GM12878 (cell line): Measurements from ENCODE around the gene CYP4F3. TPM values are rescaled to one million over a fixed set of nuclear protein-coding genes. Genes with fewer than 3 reads are reported as not detected.
"Not testable (repeated sequence)": the region's sequence is repeated elsewhere in the genome, so short reads cannot be mapped to it uniquely, and the experiment has no call there.

Experiments
- ATAC-seq: fragments of 200-7000 bp; cut with Tn5 transposase; 3 replicates; pipeline ENCODE4 v1.9.1; 2020; ENCODE audit warnings: mild to moderate bottlenecking, moderate library complexity
- BruUV-seq: library from RNA; stranded (reverse); fragments of 400-500 nt; replicated peaks from 2 replicates; lab custom pipeline; 2021; lab: Mats Ljungman, UMichigan
- CTCF ChIA-PET: fragments of 300-600 bp; sonication (Branson Sonifier 250); formaldehyde crosslinking; extraction: SDS; loops from one replicate; lab custom pipeline; 2021; ENCODE audit warnings: inconsistent platforms; lab: Yijun Ruan, JAX
- POLR2A ChIA-PET: fragments of 350-600 bp; formaldehyde crosslinking; extraction: SDS; loops from one replicate; lab custom pipeline; 2021; ENCODE audit warnings: inconsistent platforms; lab: Charles Lee
- RAD21 ChIA-PET: fragments of 300-600 bp; sonication (Branson Sonifier 250); formaldehyde crosslinking; loops from one replicate; lab custom pipeline; 2023; ENCODE audit warnings: antibody characterized with exemption; ENCODE audit not compliant: unreplicated experiment; lab: Charles Lee
- SMC1A ChIA-PET: fragments of 300-600 bp; sonication (Branson Sonifier 250); formaldehyde crosslinking; loops from one replicate; lab custom pipeline; 2023; ENCODE audit not compliant: unreplicated experiment, uncharacterized antibody; lab: Charles Lee
- DNase-seq: peaks from one replicate; pipeline ENCODE4 v3.0.0-alpha.2; 2011; ENCODE audit warnings: low read depth, low spot score
- FAIRE-seq: peaks from 3 replicates; lab custom pipeline; 2011; peaks lifted over from hg19 to GRCh38; lab: Jason Lieb, UNC
- H2AFZ ChIP-seq: 2 replicates; pipeline ENCODE4 v1.6.0; 2011; ENCODE audit warnings: low read depth, low read length, control low read depth; ENCODE audit not compliant: control insufficient read depth
- H3K27ac ChIP-seq: 2 replicates; pipeline ENCODE4 v1.5.1; 2011; ENCODE audit warnings: control low read depth; ENCODE audit not compliant: control insufficient read depth, insufficient read depth
- H3K27me3 ChIP-seq, 2 experiments: replicated peaks in 1 of 2; 2 replicates each; pipeline versions ENCODE4 v1.6.0 to v1.6.1; 2011; ENCODE audit warnings: low read length in 1 of 2; ENCODE audit not compliant: control insufficient read depth in 2 of 2, insufficient read depth in 2 of 2
- H3K36me3 ChIP-seq, 2 experiments: 2 replicates each; pipeline ENCODE4 v1.5.1; 2011; ENCODE audit warnings: low read length in 1 of 2; ENCODE audit not compliant: control insufficient read depth in 2 of 2, insufficient read depth in 2 of 2
- H3K4me1 ChIP-seq: 2 replicates; pipeline ENCODE4 v1.6.1; 2011; ENCODE audit warnings: mild to moderate bottlenecking, low read length, moderate library complexity, mixed read lengths; ENCODE audit not compliant: control insufficient read depth, insufficient read depth
- H3K4me2 ChIP-seq: 2 replicates; pipeline ENCODE4 v1.6.0; 2011; ENCODE audit warnings: control low read depth; ENCODE audit not compliant: control insufficient read depth, insufficient read depth
- H3K4me3 ChIP-seq: fragments of 200-600 bp; sonication (generic); 2 replicates; pipeline ENCODE4 v1.5.1; 2016
- H3K79me2 ChIP-seq: 2 replicates; pipeline ENCODE4 v1.6.0; 2011; ENCODE audit warnings: low read length; ENCODE audit not compliant: control insufficient read depth, insufficient read depth
- H3K9ac ChIP-seq: 2 replicates; pipeline ENCODE4 v1.8.0; 2011; ENCODE audit warnings: low read length, control low read depth, mixed read lengths; ENCODE audit not compliant: control insufficient read depth, insufficient read depth
- H3K9me3 ChIP-seq: replicated peaks from 3 replicates; pipeline ENCODE4 v1.5.1; 2011; ENCODE audit warnings: mild to moderate bottlenecking, low read length; ENCODE audit not compliant: control insufficient read depth, insufficient read depth
- H4K20me1 ChIP-seq: 2 replicates; pipeline ENCODE4 v1.6.0; 2011; ENCODE audit not compliant: control insufficient read depth, insufficient read depth
- ATF3 ChIP-seq: IDR thresholded peaks from 2 replicates; pipeline ENCODE4 v1.6.1; 2011; ENCODE audit warnings: low read depth, mild to moderate bottlenecking, low read length, moderate library complexity, borderline replicate concordance; ENCODE audit errors: extremely low read depth
- CEBPZ ChIP-seq: fragments of 150-350 bp; IDR thresholded peaks from 2 replicates; pipeline ENCODE4 v1.6.1; 2016; ENCODE audit warnings: low read depth, low read length
- CREB1 ChIP-seq: IDR thresholded peaks from 2 replicates; pipeline ENCODE4 v1.6.1; 2012; ENCODE audit warnings: low read depth, mild to moderate bottlenecking, inconsistent platforms
- DPF2 ChIP-seq: fragments of 450-650 bp; IDR thresholded peaks from 2 replicates; pipeline ENCODE4 v1.6.1; 2017; ENCODE audit warnings: mild to moderate bottlenecking
- MXI1 ChIP-seq: fragments of 150-350 bp; IDR thresholded peaks from 2 replicates; pipeline ENCODE4 v1.6.1; 2011; ENCODE audit warnings: low read depth, mild to moderate bottlenecking, inconsistent platforms, low read length, improper control_type of control experiment
- NFXL1 ChIP-seq: fragments of 450-650 bp; IDR thresholded peaks from 2 replicates; pipeline ENCODE4 v1.6.1; 2017; ENCODE audit warnings: antibody characterized with exemption, mild to moderate bottlenecking, borderline replicate concordance
- PAX5 ChIP-seq: IDR thresholded peaks from 2 replicates; pipeline ENCODE4 v1.6.1; 2011; ENCODE audit warnings: low read depth, low read length, borderline replicate concordance
- STAT3 ChIP-seq: IDR thresholded peaks from 2 replicates; pipeline ENCODE4 v1.6.1; 2011; ENCODE audit warnings: low read depth, low read length, improper control_type of control experiment
- TCF7 ChIP-seq: IDR thresholded peaks from 2 replicates; pipeline ENCODE4 v1.6.1; 2014; ENCODE audit warnings: antibody characterized with exemption, borderline replicate concordance
- USF1 ChIP-seq: IDR thresholded peaks from 2 replicates; pipeline ENCODE4 v1.6.1; 2011; ENCODE audit warnings: borderline replicate concordance, low read depth, mild to moderate bottlenecking, moderate library complexity, mixed read lengths, low read length; ENCODE audit not compliant: insufficient read depth; ENCODE audit errors: extremely low read length
- WGBS: methylation state at CpG from one replicate; pipeline ENCODE4 v1.1.6; 2016; ENCODE audit warnings: low lambda C conversion rate; ENCODE audit not compliant: insufficient replicate concordance, insufficient coverage; ENCODE audit errors: missing lambda C conversion rate; 5-methylcytosine and 5-hydroxymethylcytosine counted together
- in situ Hi-C: fragments of 300-500 bp; cut with MboI; formaldehyde crosslinking; loops from 9 replicates; pipeline ENCODE4 v1.14.3; 2018; ENCODE audit warnings: mixed read lengths
- intact Hi-C: fragments of 100-400 bp; cut with micrococcal nuclease; formaldehyde crosslinking; loops from one replicate; pipeline ENCODE4 v1.14.2; 2022; ENCODE audit not compliant: unreplicated experiment
- polyA plus RNA-seq, 11 experiments: library from polyadenylated mRNA; depleted of rRNA in 4 of 11; unstranded in 6 of 11; stranded (reverse) in 5 of 11; fragments of >200 nt; fragmentation: Nextera tagmentation in 4 of 11; fragmentation: Illumina TruSeq in 1 of 11; extraction: Ambion mirVana in 4 of 11; extraction: Trizol in 1 of 11; gene quantifications; 1 replicate in 1 of 11; 2 replicates in 10 of 11; pipeline versions ENCODE4 v1.2.1 to v1.2.3, GENCODE V29; 2011 to 2016; ENCODE audit warnings: inconsistent platforms in 2 of 11, missing spikeins in 2 of 11, low read depth in 1 of 11
- total RNA-seq, 4 experiments: library from RNA; depleted of rRNA in 3 of 4; stranded (reverse); fragments of >200 nt in 3 of 4; fragmentation: Illumina TruSeq in 1 of 4; extraction: Trizol in 1 of 4; gene quantifications; 2 replicates each; pipeline versions ENCODE4 v1.2.1 to v1.2.3, GENCODE V29; 2013 to 2021

CYP4F3 gene
- total and polyA plus RNA-seq, 10 of the 15 experiments (the other 5 are each of a cell fraction or from before 2014, with no cell fraction given) = 0.08 to 4.7 (median 1.2) TPM

GRCh38 chr19:15591796-15592195 lies 48.9 kb upstream of the CYP4F3 start:
- Histone ChIP-seq H3K9ac (no peak overlapping the region), H3K27me3 (no peaks in the 10 kb centered on the region), H3K4me2 (no peak overlapping the region), H3K36me3 (no peaks in the 10 kb centered on the region), H3K79me2 (no peaks in the 10 kb centered on the region), H4K20me1 (no peaks in the 10 kb centered on the region), H3K4me1 (no peaks in the 10 kb centered on the region), H3K27ac (no peak overlapping the region), H3K4me3 (no peak overlapping the region), H2AFZ (no peak overlapping the region), H3K9me3 (no peaks in the 10 kb centered on the region; the same call in 2 of the 3 replicates)
- in situ Hi-C loops = no loop called here
- FAIRE-seq = no peak
- BruUV-seq = no TSS peak
- TF ChIP-seq PAX5 (no peak), CREB1 (no peak), NFXL1 (no peak), TCF7 (no peak), STAT3 (no peak), DPF2 (no peak), USF1 (no peak), CEBPZ (no peak), MXI1 (no peak), ATF3 (no peak)
- DNase-seq = no peak
- ChIA-PET RAD21 (no interaction called here), POLR2A (no interaction called here), CTCF (no interaction called here), SMC1A (no interaction called here)
- WGBS = 10% methylated on average over 4 of the region's 4 CpGs
- no peak for ATAC-seq
- intact Hi-C loops = no loop called here

GRCh38 chr19:15592506-15592905 lies 48.2 kb upstream of the CYP4F3 start:
- H4K20me1 ChIP-seq, H2AFZ ChIP-seq, H3K36me3 ChIP-seq, BruUV-seq, H3K27me3 ChIP-seq, RAD21 ChIA-PET, in situ Hi-C loops, CTCF ChIA-PET, POLR2A ChIA-PET, intact Hi-C loops, H3K9ac ChIP-seq, H3K4me3 ChIP-seq, H3K27ac ChIP-seq, H3K4me2 ChIP-seq, H3K79me2 ChIP-seq, H3K9me3 ChIP-seq, FAIRE-seq, DNase-seq, H3K4me1 ChIP-seq, ATAC-seq, SMC1A ChIA-PET: not testable (repeated sequence)
- WGBS = 2% methylated on average over 5 of the region's 5 CpGs
